DOHH2 (cell line): Measurements from ENCODE around the gene ETS1.
A peak's percentile ranks its signal among the peaks of the same experiment; 100 is the strongest.

ENCODE experiments used
- H3F3A ChIP-seq: fragments of 200-600 bp; sonication (generic), shearing (Covaris generic); 2 replicates; pipeline ENCODE4 v1.6.0; 2016; ENCODE audit warnings: antibody characterized with exemption, mild to moderate bottlenecking; ENCODE audit not compliant: control insufficient read depth, insufficient read depth
- H3K27ac ChIP-seq: fragments of 200-600 bp; sonication (generic); 2 replicates; pipeline ENCODE4 v1.5.1; 2014; ENCODE audit warnings: low read depth, mild to moderate bottlenecking, low read length, moderate library complexity
- H3K27me3 ChIP-seq: fragments of 200-600 bp; sonication (generic); 2 replicates; pipeline ENCODE4 v1.6.1; 2014; ENCODE audit warnings: mild to moderate bottlenecking, low read length, mixed read lengths; ENCODE audit not compliant: control insufficient read depth
- H3K36me3 ChIP-seq: fragments of 200-600 bp; sonication (generic); 2 replicates; pipeline ENCODE4 v1.6.1; 2014; ENCODE audit warnings: mild to moderate bottlenecking, low read length, moderate library complexity, mixed read lengths; ENCODE audit not compliant: control insufficient read depth
- H3K4me1 ChIP-seq: fragments of 200-600 bp; sonication (generic); 2 replicates; pipeline ENCODE4 v1.6.1; 2014; ENCODE audit warnings: mild to moderate bottlenecking, low read length, mixed read lengths; ENCODE audit not compliant: control insufficient read depth
- H3K4me2 ChIP-seq: fragments of 200-600 bp; sonication (generic); 2 replicates; pipeline ENCODE4 v1.6.0; 2014; ENCODE audit warnings: mild to moderate bottlenecking, low read length, moderate library complexity
- H3K4me3 ChIP-seq: fragments of 200-600 bp; sonication (generic); 2 replicates; pipeline ENCODE4 v1.5.1; 2014; ENCODE audit warnings: mild to moderate bottlenecking, low read length, mixed read lengths
- H3K79me2 ChIP-seq: fragments of 200-600 bp; sonication (generic); 2 replicates; pipeline ENCODE4 v1.6.1; 2014; ENCODE audit warnings: mild to moderate bottlenecking, low read length, mixed read lengths; ENCODE audit not compliant: control insufficient read depth
- H3K9me2 ChIP-seq: fragments of 200-600 bp; sonication (generic); replicated peaks from 2 replicates; pipeline ENCODE4 v1.6.1; 2014; ENCODE audit warnings: mild to moderate bottlenecking, low read length, mixed read lengths; ENCODE audit not compliant: control insufficient read depth
- H3K9me3 ChIP-seq: fragments of 200-600 bp; sonication (generic); 2 replicates; pipeline ENCODE4 v1.6.1; 2014; ENCODE audit warnings: antibody characterized with exemption, low read length, mixed read lengths; ENCODE audit not compliant: control insufficient read depth, insufficient read depth
- H4K20me1 ChIP-seq: fragments of 200-600 bp; sonication (generic); 2 replicates; pipeline ENCODE4 v1.6.0; 2014; ENCODE audit warnings: low read depth, mild to moderate bottlenecking, antibody characterized with exemption, low read length, moderate library complexity; ENCODE audit not compliant: control insufficient read depth, insufficient read depth
- CTCF ChIP-seq: fragments of 200-600 bp; sonication (generic); IDR thresholded peaks from one replicate; pipeline ENCODE4 v1.5.1; 2014; ENCODE audit warnings: antibody characterized with exemption, mild to moderate bottlenecking, low read depth, low read length; ENCODE audit not compliant: poor library complexity, severe bottlenecking
- EZH2phosphoT487 ChIP-seq: fragments of 200-600 bp; sonication (generic); IDR thresholded peaks from 2 replicates; pipeline ENCODE4 v1.6.1; 2017; ENCODE audit warnings: borderline replicate concordance, mild to moderate bottlenecking, antibody characterized with exemption, low read length, moderate library complexity, mixed read lengths

The ETS1 gene

DNA sequence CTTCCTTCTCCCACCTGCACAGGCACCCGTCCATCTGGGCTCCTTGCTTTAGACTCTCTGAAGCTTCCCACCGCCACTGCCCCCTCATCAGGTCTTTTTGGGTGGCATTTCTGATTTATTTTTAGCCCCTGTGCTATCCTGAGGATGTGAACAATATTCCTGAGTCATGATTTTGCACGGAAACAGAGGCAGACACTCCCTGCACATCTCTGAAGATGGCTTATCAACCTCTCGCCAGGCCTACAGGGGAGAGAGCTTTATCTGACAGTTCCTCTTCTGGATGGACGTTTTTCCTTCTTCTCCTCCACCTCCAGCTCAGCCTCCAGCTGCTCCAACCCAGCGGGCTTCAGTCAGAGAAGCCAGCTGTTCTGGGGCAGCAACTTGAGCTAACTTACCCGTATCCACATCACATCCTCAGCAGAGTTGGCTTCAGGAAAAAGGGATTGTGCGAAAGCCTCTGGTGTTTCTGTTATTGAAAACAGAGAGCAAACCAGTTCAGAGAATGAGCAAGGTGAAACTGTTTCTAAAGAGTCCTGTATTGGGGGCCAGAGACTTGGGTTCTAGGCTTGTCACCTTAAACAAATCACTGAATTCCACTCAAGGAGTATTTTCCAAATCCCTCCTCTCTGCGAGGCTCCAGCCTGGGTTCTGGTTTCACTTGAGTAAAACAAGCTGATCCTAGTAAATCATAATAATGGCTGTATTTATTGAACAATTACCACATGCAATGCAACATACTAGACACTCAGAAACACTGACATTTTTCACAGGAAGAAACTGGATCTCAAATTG lies 33.1 kb upstream of the ETS1 start:
- Histone ChIP-seq H3F3A (peaks cover 33% of the 10 kb centered on the region), H3K79me2 (no peaks in the 10 kb centered on the region), H3K9me3 (no peaks in the 10 kb centered on the region), H3K9me2 (no peaks in the 10 kb centered on the region), H3K4me3 (peak overlapping the region; percentile 30), H4K20me1 (no peaks in the 10 kb centered on the region), H3K4me1 (peaks cover 100% of the 10 kb centered on the region), H3K36me3 (peaks cover 7% of the 10 kb centered on the region), H3K27me3 (no peaks in the 10 kb centered on the region), H3K4me2 (peak overlapping the region; percentile 53), H3K27ac (peak overlapping the region; percentile 98)
- TF ChIP-seq EZH2phosphoT487 (no peak), CTCF (no peak)

GRCh38 chr11:128619540-128620308 lies 32.4 kb upstream of the ETS1 start:
- TF ChIP-seq CTCF = no peak
- no peak for TF ChIP-seq EZH2phosphoT487
- Histone ChIP-seq H3K9me3 (no peaks in the 10 kb centered on the region), H3K4me1 (peaks cover 100% of the 10 kb centered on the region), H3K36me3 (peaks cover 2% of the 10 kb centered on the region; the same call in 1 of the 2 replicates), H3K4me2 (peak overlapping the region; percentile 53), H4K20me1 (no peaks in the 10 kb centered on the region), H3K79me2 (no peaks in the 10 kb centered on the region), H3K9me2 (no peaks in the 10 kb centered on the region), H3K4me3 (peak overlapping the region; percentile 30), H3F3A (peaks cover 25% of the 10 kb centered on the region), H3K27me3 (no peaks in the 10 kb centered on the region), H3K27ac (peak overlapping the region; percentile 98)

- Histone ChIP-seq H3K36me3 (no peaks in the 10 kb centered on the region; the same call in 1 of the 2 replicates), H3K27me3 (no peaks in the 10 kb centered on the region), H3K79me2 (no peaks in the 10 kb centered on the region), H3K4me2 (no peak overlapping the region), H4K20me1 (no peaks in the 10 kb centered on the region), H3K4me1 (peaks cover 100% of the 10 kb centered on the region), H3K9me2 (no peaks in the 10 kb centered on the region), H3K4me3 (no peak overlapping the region), H3K9me3 (no peaks in the 10 kb centered on the region), H3F3A (peaks cover 22% of the 10 kb centered on the region), H3K27ac (no peak overlapping the region)
- TF ChIP-seq EZH2phosphoT487 = no peak
- TF ChIP-seq CTCF = no peak
These were observed 31.6 kb upstream of the ETS1 start for GRCh38 chr11:128619007-128619406.
